Suprapubic skin (tissue), 4 donors: ENCODE measurements around the gene LUZP2. TPM values are rescaled to one million over a fixed set of nuclear protein-coding genes. Genes with fewer than 3 reads are reported as not detected.

Experiments used
- DNase-seq, 2 donors: peaks; one replicate each; pipeline ENCODE4 v3.0.0-alpha.2; 2019; ENCODE audit warnings: low spot score in 2 of 2
- H3K27ac ChIP-seq: fragments of 200-600 bp; sonication (generic); one replicate; pipeline ENCODE4 v1.5.1; 2019
- H3K27me3 ChIP-seq: fragments of 200-600 bp; sonication (generic); one replicate; pipeline ENCODE4 v1.5.1; 2019
- H3K36me3 ChIP-seq: fragments of 200-600 bp; sonication (generic); one replicate; pipeline ENCODE4 v1.5.1; 2019
- H3K4me1 ChIP-seq: fragments of 200-600 bp; sonication (generic); one replicate; pipeline ENCODE4 v1.5.1; 2019
- H3K4me3 ChIP-seq: fragments of 200-600 bp; sonication (generic); one replicate; pipeline ENCODE4 v1.5.1; 2019; ENCODE audit warnings: mild to moderate bottlenecking
- H3K9me3 ChIP-seq: fragments of 200-600 bp; sonication (generic); one replicate; pipeline ENCODE4 v1.5.1; 2019
- CTCF ChIP-seq, 2 donors: fragments of 200-600 bp in 1 of 2; fragments of 450-650 bp in 1 of 2; sonication (generic) in 1 of 2; IDR thresholded peaks; one replicate each; pipeline ENCODE4 v1.5.1; 2016 to 2019; ENCODE audit warnings: antibody characterized with exemption in 2 of 2, mild to moderate bottlenecking in 1 of 2, moderate library complexity in 1 of 2
- EP300 ChIP-seq: sonication (generic); formaldehyde crosslinking; IDR thresholded peaks from one replicate; pipeline ENCODE4 v1.6.1; 2017; ENCODE audit warnings: antibody characterized with exemption
- POLR2A ChIP-seq, 2 donors: fragments of 450-650 bp; IDR thresholded peaks; one replicate each; pipeline ENCODE4 v1.6.1; 2017; ENCODE audit warnings: antibody characterized with exemption in 2 of 2, mild to moderate bottlenecking in 2 of 2, moderate library complexity in 2 of 2
- POLR2AphosphoS5 ChIP-seq, 3 donors: sonication (generic); formaldehyde crosslinking; IDR thresholded peaks; one replicate each; pipeline ENCODE4 v1.6.1; 2017; ENCODE audit warnings: antibody characterized with exemption in 3 of 3
- WGBS: methylation state at CpG from one replicate; pipeline ENCODE4 v1.1.5; 2018; 5-methylcytosine and 5-hydroxymethylcytosine counted together
- total RNA-seq, 4 donors: library from RNA; depleted of rRNA; stranded (reverse); fragments of >200 nt; gene quantifications; one replicate each; pipeline ENCODE4 v1.1.0, GENCODE V29; 2016

LUZP2 gene
- total RNA-seq, 4 donors from 2014 or later: 0.11 TPM; not detected in 3

- no peaks in the 10 kb centered on the region for H3K27me3 ChIP-seq
- no peak for DNase-seq
These were observed 90.8 kb downstream of the LUZP2 start for GRCh38 chr11:24587635-24588034.

GRCh38 chr11:24588081-24588480 lies 91.2 kb downstream of the LUZP2 start:
- 81% methylated on average over 3 of the region's 3 CpGs for WGBS
- DNase-seq: no peak
- H3K4me3 ChIP-seq: no peak overlapping the region

More at GRCh38 chr11:24587635-24588034, 90.8 kb downstream of the LUZP2 start:
- H3K9me3 ChIP-seq: no peaks in the 10 kb centered on the region
- H3K27ac ChIP-seq: no peak overlapping the region
- TF ChIP-seq POLR2A (IDR thresholded peaks at IDR 0.05) (no peak), EP300 (no peak), POLR2AphosphoS5 (IDR thresholded peaks at IDR 0.05) (no peak), CTCF (IDR thresholded peaks at IDR 0.05) (no peak)
- no peaks in the 10 kb centered on the region for H3K36me3 ChIP-seq
- H3K4me1 ChIP-seq: no peaks in the 10 kb centered on the region
- H3K4me3 ChIP-seq: no peak overlapping the region

DNA sequence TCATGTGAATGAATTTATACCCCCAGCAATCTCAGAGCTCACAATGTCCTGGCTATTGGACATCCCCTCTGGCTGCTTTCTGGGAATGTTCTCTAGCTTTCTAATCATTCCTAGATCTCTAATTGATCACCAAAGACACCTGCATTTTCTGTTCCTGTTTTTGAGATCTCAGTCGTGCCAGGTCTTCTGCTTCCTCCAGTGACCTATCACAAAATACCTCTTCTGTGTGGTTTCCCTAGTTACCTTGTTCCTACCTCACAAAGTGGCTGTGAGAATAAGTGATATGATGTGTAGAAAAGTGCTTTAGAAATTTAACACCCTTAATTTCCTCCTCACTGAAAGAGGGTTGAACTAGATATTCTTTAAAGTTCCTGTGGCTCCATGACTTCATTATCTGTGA lies 92.2 kb downstream of the LUZP2 start:
- TF ChIP-seq EP300: no peak
- 61% methylated on average over 1 of the region's 1 CpG for WGBS
- H3K27ac ChIP-seq: no peak overlapping the region
- no peak overlapping the region for H3K4me3 ChIP-seq
- H3K27me3 ChIP-seq: no peaks in the 10 kb centered on the region
- no peaks in the 10 kb centered on the region for H3K36me3 ChIP-seq
- H3K9me3 ChIP-seq: no peaks in the 10 kb centered on the region
- no peaks in the 10 kb centered on the region for H3K4me1 ChIP-seq
- no peak for DNase-seq

More at GRCh38 chr11:24588081-24588480, 91.2 kb downstream of the LUZP2 start:
- Histone ChIP-seq H3K4me1 (no peaks in the 10 kb centered on the region), H3K36me3 (no peaks in the 10 kb centered on the region), H3K27ac (no peak overlapping the region), H3K9me3 (no peaks in the 10 kb centered on the region), H3K27me3 (no peaks in the 10 kb centered on the region)
- TF ChIP-seq EP300: no peak
- TF ChIP-seq POLR2A (IDR thresholded peaks at IDR 0.05): no peak
- TF ChIP-seq CTCF (IDR thresholded peaks at IDR 0.05): no peak
- no peak for TF ChIP-seq POLR2AphosphoS5 (IDR thresholded peaks at IDR 0.05)

- WGBS: 77% methylated on average over 2 of the region's 2 CpGs
- TF ChIP-seq CTCF (IDR thresholded peaks at IDR 0.05): no peak
- TF ChIP-seq EP300: no peak
- TF ChIP-seq POLR2A (IDR thresholded peaks at IDR 0.05): no peak
- TF ChIP-seq POLR2AphosphoS5 (IDR thresholded peaks at IDR 0.05): no peak
These were observed 94.4 kb downstream of the LUZP2 start for GRCh38 chr11:24591283-24591682.

GRCh38 chr11:24592360-24592759 lies 95.5 kb downstream of the LUZP2 start:
- DNase-seq: no peak
- H3K27ac ChIP-seq: no peak overlapping the region
- H3K9me3 ChIP-seq: no peaks in the 10 kb centered on the region
- no peaks in the 10 kb centered on the region for H3K4me1 ChIP-seq
- H3K27me3 ChIP-seq: no peaks in the 10 kb centered on the region
- H3K36me3 ChIP-seq: no peaks in the 10 kb centered on the region
- no peak for TF ChIP-seq CTCF (IDR thresholded peaks at IDR 0.05)
- TF ChIP-seq EP300: no peak
- TF ChIP-seq POLR2AphosphoS5 (IDR thresholded peaks at IDR 0.05): no peak
- no peak for TF ChIP-seq POLR2A (IDR thresholded peaks at IDR 0.05)
- H3K4me3 ChIP-seq: no peak overlapping the region
- 80% methylated on average over 2 of the region's 2 CpGs for WGBS

More at GRCh38 chr11:24591283-24591682, 94.4 kb downstream of the LUZP2 start:
- Histone ChIP-seq H3K4me3 (no peak overlapping the region), H3K4me1 (no peaks in the 10 kb centered on the region), H3K9me3 (no peaks in the 10 kb centered on the region), H3K27me3 (no peaks in the 10 kb centered on the region), H3K36me3 (no peaks in the 10 kb centered on the region), H3K27ac (no peak overlapping the region)
- DNase-seq: no peak

DNA sequence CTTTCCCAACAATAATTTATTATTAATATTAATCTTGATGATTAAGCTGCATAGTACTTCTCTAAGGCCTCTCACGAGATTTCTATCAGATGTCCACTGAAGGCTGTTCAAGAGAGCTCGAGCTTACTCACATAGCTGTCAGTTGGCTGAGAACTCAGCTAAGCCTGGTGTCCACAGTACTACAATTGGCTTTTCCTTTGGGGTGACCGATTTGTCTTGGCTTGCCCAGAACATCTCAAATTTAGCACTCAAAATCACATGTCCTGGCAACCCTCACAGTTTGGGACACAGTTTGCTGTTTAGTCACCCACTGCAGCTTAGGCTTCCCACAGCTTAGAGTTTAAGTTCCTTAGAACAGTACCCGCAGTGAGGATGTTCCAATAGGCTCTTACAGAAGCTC lies 96.5 kb downstream of the LUZP2 start:
- Histone ChIP-seq H3K4me3 (no peak overlapping the region), H3K27ac (no peak overlapping the region), H3K9me3 (no peaks in the 10 kb centered on the region), H3K36me3 (no peaks in the 10 kb centered on the region), H3K4me1 (no peaks in the 10 kb centered on the region), H3K27me3 (no peaks in the 10 kb centered on the region)
- 66% methylated on average over 4 of the region's 4 CpGs for WGBS
- DNase-seq: no peak
- TF ChIP-seq POLR2A (IDR thresholded peaks at IDR 0.05): no peak
- no peak for TF ChIP-seq EP300
- TF ChIP-seq POLR2AphosphoS5 (IDR thresholded peaks at IDR 0.05): no peak
- no peak for TF ChIP-seq CTCF (IDR thresholded peaks at IDR 0.05)
